Epithelial cell of prostate (primary cell): ENCODE results near the gene SUSD6.
"Not testable (repeated sequence)": the region's sequence is repeated elsewhere in the genome, so short reads cannot be mapped to it uniquely, and the experiment has no call there.

Source experiments
- DNase-seq: peaks from one replicate; pipeline ENCODE4 v3.0.0-alpha.2; 2011; ENCODE audit warnings: low read depth, low spot score
- H3K27ac ChIP-seq: fragments of 450-650 bp; 2 replicates; pipeline ENCODE4 v1.5.1; 2017; ENCODE audit warnings: mild to moderate bottlenecking

SUSD6 gene

GRCh38 chr14:69643430-69644200 lies 32.2 kb downstream of the SUSD6 start:
- DNase-seq, result peak; percentile 98
- peak overlapping the region; percentile 85 for H3K27ac ChIP-seq

DNA sequence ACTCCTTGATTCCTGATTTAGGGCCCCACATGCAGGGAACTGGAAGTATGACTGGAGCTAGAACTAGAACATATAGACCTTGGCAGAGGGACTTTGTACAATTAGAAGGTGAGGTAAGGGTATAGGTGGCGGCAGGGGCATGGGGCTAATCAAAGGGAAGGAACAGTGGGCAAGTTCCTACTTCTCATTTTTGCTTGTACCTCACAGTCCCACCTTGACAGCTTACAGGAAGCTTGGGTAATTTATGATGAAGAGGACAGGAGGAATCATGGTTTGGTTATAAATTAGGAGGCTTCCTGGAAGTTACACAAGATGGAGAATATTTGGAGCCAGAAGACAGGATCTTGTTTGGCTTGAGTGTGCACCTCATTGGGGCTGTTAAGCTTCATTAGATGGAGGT lies 33.4 kb downstream of the SUSD6 start:
- H3K27ac ChIP-seq, result peak overlapping the region; percentile 85
- no peak for DNase-seq

GRCh38 chr14:69647213-69647612 lies 35.8 kb downstream of the SUSD6 start:
- no peak overlapping the region for H3K27ac ChIP-seq
- no peak for DNase-seq

DNA sequence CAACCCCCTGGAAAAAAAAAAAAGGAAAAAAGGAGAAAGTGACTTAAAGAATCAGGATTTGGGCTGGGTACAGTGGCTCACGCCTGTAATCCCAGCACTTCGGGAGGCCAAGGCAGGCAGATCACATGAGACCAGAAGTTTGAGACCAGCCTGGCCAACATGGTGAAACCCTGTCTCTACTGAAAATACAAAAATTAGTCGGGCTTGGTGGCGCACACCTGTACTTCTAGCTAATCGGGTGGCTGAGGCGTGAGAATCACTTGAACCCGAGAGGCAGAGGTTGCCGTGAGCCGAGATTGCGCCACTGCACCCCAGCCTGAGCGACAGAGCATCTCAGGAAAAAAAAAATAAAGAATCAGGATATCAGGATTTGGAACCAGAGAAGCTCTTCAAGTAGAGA lies 36.2 kb downstream of the SUSD6 start:
- not testable (repeated sequence) for H3K27ac ChIP-seq, DNase-seq

GRCh38 chr14:69648480-69649451 lies 37.4 kb downstream of the SUSD6 start:
- no peak for DNase-seq
- H3K27ac ChIP-seq, result peak overlapping the region; percentile 62

GRCh38 chr14:69650948-69651369 lies 39.6 kb downstream of the SUSD6 start:
- peak overlapping the region; percentile 82 for H3K27ac ChIP-seq
- peak; percentile 46 for DNase-seq

- DNase-seq, result no peak
- H3K27ac ChIP-seq, result peak overlapping the region; percentile 82
Measured at GRCh38 chr14:69651664-69652063, 40.3 kb downstream of the SUSD6 start.

DNA sequence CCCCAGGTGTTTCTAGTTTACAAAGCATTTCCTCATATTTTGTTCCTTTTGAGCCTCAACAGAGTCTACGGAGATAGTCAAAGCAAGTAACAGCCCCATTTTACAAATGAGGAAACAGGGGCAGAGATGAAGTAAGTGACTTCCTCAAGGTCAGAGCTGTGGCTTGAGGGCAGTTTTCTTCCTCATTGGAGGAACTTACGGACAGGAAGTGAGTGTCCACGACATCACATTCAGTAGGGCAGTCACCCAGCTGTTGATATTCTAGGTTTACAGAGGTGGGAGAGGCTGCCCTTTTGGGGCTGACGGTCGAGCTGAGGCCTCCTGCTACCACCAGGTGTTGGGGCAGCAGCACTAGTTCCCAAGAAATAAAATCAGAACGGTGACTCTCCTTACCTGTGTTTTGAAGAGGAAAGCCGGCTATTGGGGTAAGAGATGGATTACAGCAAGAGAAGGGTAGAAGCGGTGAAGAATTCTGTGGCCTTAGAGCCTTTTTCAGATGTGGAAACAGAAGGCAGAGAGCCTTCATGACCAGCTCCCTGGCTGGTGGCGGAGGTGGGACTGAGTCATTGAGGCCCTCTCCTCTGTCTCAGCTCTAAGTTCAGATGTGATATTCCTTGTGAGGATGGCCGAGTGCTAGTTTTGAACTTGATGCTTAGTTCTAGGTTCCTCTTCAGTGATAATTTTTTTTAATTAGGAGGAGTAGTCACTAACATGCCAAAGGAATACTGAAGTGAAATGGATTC lies 41.7 kb downstream of the SUSD6 start:
- peak overlapping the region; percentile 82 for H3K27ac ChIP-seq
- no peak for DNase-seq

DNA sequence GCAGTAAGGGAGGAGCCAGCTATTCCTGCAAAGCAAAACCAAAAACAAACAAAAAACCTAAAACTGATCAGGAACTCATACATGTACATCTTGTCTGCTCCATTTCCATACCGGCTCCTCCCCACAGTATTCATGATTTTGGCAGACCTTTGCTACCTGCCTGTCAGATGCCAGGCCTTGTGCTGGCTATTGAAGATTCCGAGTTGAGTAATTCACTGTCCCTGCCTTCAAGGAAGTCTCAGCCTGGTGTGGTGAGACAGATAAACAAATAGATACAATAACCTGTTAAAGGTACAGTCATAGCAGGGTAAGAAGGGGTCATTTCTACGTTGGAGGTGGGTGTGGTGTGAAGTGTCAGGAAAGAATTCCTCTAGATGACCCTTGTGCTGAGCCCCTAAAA lies 42.7 kb downstream of the SUSD6 start:
- peak overlapping the region; percentile 82 for H3K27ac ChIP-seq
- peak; percentile 95 for DNase-seq

GRCh38 chr14:69657950-69658355 lies 46.6 kb downstream of the SUSD6 start:
- DNase-seq, result peak; percentile 91
- H3K27ac ChIP-seq, result peak overlapping the region; percentile 94

DNA sequence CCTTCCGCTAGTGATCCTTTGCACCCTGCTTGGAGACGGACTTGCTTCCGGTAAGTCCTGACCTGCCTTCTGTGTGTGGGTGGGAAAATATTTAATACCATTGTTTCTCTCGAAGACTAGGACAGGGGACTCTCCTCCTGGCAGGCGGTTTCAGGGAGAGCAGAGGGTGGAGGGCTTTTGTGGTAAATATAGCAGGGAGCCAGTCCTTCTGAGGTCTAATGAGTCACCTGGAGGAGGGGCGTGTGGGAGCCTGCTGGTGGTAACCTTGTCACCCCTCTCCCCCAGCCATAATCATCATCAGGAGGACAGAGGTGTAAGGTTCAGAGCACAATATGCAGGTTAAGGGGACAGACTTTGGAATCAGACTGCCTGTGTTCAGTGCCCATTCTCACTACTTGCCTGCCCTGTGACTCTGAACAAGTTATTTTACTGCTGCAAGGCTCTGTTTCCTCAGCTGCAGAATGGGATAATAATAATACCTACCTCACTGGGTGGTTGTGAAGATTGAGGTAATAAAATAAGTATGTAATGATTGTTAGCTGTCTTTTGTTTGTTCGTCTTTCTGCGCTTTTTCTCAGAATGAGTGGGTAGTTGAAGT lies 47.4 kb downstream of the SUSD6 start:
- H3K27ac ChIP-seq, result peak overlapping the region; percentile 94
- peak; percentile 57 for DNase-seq

DNA sequence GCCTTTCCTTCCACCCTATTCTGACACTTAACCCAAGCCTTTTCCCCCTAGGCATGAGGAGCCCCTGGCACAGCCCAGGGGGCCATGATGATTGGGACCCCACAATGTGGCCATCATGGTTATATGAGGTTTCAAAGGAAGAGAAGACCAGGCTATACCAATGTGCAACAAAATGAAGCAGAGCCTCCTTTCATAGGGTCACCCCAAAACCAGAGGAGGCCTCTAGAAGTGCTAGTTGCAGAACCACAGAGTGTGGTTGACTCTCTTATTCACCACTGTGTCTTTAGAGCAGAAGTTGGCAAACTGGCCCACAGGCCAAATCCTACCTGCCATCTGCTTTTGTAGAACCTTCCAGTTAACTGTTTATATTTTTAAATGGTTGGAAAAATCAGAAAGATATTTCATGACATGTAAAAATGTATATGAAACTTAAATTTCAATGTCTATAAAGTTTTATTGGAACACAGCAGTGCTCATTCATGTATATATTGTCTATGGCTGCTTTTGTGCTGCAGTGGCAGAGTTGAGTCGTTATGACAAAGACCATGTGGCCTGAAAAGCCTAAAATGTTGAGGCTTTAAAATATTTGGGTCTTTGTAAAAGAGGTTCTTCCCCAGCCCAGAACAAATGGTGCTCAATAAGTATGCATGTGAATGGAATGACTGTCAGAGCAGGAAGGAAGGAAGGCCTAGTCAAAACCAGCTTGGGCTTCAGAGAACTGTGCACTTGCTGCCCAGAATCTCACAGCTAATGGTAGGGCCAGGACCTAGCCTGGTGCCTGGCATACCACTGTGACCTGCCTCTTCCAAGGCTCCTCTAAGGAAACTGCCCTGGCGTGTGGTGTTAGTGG lies 49.2 kb downstream of the SUSD6 start:
- H3K27ac ChIP-seq, result peak overlapping the region; percentile 6
- DNase-seq, result no peak

GRCh38 chr14:69661194-69661537 lies 49.8 kb downstream of the SUSD6 start:
- no peak for DNase-seq
- H3K27ac ChIP-seq, result peak overlapping the region; percentile 6

- H3K27ac ChIP-seq, result peak overlapping the region; percentile 3
- DNase-seq, result no peak
Measured at GRCh38 chr14:69662636-69663299, 51.4 kb downstream of the SUSD6 start.

DNA sequence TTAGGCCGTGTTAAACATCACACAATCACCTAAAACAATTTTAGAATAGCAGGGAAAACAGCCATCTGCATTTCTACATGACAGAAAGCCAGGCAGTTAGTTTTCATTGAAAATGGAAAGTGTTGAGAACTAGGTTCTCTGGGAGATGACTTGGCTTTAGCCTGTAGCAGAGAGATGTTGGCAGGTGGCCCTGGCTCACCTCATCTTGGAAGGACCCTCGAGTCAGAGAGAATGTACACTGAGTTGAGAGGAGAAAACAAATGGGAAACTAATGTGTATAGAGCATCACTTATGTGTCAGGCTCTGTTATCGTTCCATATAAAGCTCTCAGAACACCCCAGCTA lies 51.9 kb downstream of the SUSD6 start:
- no peak for DNase-seq
- peak overlapping the region; percentile 3 for H3K27ac ChIP-seq

DNA sequence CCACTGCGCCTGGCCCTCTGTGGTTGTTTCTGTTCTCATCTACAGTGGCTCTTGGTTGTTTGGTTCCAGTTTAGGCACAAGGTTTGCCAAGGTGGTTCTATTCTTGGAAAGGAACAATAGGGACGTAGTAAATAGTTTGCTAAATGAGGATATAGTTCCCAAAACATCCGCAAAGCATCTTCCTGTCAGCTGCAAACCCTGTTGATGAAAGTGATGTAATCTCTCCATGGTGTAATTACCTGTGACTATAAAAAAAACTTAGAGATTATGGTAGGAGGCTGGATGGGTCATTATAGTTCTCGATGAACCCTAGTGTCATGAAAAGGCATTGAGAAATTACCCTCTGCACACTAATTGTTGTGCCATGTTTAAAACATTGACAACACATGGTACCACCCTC lies 52.9 kb downstream of the SUSD6 start:
- no peak overlapping the region for H3K27ac ChIP-seq
- no peak for DNase-seq

DNA sequence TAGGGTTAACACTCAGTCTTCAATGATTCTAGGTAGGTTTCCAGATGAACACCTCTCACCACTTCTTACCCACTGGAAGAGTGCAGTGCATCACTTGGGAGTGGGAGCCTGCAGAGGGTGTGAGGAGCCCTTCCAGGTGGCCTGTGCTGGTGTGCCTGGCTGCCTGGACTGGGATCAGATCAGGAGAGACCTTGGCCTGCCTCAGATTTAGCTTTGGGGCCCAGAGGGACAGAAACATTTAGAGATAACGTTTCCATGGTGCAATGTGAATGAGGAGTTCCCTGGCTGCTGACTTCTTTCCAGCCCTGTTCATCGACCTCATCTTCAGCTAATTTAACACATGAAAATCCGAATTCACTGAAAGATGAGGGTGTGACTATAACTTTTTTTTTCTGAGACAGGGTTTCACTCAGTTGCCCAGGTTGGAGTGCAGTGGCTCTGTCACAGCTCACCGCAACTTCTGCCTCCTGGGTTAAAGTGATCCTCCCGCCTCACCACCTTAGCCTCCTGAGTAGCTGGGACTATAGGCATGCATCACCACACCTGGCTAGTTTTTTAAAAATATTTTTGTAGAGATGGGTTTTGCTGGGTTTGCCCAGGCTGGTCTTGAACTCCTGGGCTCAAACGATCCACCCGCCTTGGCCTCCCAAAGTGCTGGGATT lies 53.6 kb downstream of the SUSD6 start:
- no peak overlapping the region for H3K27ac ChIP-seq
- no peak for DNase-seq

DNA sequence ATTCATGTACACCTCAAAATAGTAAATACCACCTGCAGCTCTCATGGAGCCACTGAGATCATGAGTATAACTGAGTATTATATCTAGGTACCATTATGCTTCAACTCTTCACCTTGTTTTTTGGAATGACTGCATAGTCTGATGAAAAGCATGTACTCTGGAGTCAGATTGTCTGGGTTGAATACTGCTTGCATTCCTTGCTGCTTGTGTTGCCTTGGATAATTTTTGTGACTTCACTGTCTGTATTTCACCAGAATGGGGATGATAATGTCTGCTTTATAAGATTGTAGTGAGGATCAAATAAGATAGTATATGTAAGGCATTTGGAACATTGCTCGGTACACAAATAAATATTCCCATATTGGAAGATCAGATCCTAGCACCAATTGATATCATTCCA lies 54.2 kb downstream of the SUSD6 start:
- H3K27ac ChIP-seq, result no peak overlapping the region
- DNase-seq, result no peak
